ENCODE data around the gene E2F7.

GRCh38 chr12:77045183-77045582 is 20.2 kb downstream of the E2F7 start:
- TF ChIP-seq POLR2AphosphoS5 (IDR thresholded peaks at IDR 0.05; ENCODE audit: low read depth, low read length) (no peak), EP300 (IDR thresholded peaks at IDR 0.05; ENCODE audit: borderline replicate concordance in 1 of 2, low read depth in 1 of 2, low read length in 1 of 2) (peak in 1 of 2 experiments; percentile 63; a peak in 1 of 4 replicates), CTCF (IDR thresholded peaks at IDR 0.05) (no peak), TEAD4 (IDR thresholded peaks at IDR 0.05; ENCODE audit: borderline replicate concordance, insufficient read depth) (no peak), REST (IDR thresholded peaks at IDR 0.05; ENCODE audit: low read depth, low read length) (no peak)

All from SK-N-SH (cell line).